GM18526 (cell line): ENCODE measurements around the gene VEGFA.

Experiments used
- POLR2A ChIP-seq: IDR thresholded peaks from 3 replicates; pipeline ENCODE4 v1.6.1; 2011; ENCODE audit not compliant: insufficient read length; ENCODE audit errors: extremely low read depth

Gene VEGFA

DNA sequence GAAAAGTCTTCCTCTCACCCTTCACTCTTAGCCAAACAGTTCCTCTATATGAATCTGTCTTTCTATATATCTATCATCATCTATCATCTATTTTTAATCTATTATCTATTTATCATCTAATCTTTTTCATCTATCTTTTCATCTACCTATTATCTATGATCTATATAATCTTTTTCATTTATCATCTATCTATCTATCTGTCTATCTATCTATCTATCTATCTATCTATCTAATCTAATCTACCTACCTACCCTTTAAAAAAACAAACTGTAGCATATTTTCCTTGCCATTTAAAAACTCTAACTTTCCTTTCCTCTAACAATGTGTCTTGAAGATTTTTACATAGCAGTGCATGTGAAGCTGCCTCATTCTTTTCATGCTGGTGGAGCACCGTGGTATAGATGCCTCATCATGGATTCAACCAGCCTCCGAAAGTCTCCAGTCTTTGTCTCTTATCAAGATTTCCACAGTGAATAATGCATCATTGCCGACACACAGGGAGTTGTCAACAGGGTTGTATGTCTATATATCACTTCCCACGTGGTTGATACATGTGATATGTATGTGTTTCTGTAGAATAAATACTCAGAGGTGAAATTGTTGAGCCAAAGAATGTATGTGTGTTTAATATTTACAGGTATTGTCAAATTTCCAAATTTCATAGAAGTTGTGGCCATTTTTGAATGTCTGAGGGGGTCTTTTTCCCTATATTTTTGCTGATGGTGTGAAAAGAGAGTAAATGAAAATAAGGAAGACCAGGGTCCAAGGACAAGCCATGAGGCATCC, 51.3 kb downstream of the VEGFA start:
- TF ChIP-seq POLR2A, result no peak

DNA sequence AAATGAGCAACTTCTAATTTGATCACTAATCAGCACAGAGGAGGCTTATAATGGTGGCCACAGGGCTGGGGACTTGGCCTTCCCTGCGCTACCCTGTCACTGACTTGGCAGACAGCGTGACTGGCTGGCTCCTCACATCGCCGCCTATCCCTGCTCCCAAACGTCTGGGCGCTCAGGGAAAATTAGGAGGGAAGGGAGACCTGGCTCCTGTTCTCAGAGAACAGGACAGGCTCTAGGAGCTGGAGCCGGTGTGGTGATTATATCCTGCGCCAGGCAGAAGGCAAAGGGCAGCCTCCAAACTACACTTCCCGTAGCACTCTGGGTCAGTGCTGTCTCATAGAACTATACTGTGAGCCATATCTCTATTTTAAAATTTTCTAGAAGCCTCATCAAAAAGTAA, 53.4 kb downstream of the VEGFA start:
- TF ChIP-seq POLR2A, result no peak

DNA sequence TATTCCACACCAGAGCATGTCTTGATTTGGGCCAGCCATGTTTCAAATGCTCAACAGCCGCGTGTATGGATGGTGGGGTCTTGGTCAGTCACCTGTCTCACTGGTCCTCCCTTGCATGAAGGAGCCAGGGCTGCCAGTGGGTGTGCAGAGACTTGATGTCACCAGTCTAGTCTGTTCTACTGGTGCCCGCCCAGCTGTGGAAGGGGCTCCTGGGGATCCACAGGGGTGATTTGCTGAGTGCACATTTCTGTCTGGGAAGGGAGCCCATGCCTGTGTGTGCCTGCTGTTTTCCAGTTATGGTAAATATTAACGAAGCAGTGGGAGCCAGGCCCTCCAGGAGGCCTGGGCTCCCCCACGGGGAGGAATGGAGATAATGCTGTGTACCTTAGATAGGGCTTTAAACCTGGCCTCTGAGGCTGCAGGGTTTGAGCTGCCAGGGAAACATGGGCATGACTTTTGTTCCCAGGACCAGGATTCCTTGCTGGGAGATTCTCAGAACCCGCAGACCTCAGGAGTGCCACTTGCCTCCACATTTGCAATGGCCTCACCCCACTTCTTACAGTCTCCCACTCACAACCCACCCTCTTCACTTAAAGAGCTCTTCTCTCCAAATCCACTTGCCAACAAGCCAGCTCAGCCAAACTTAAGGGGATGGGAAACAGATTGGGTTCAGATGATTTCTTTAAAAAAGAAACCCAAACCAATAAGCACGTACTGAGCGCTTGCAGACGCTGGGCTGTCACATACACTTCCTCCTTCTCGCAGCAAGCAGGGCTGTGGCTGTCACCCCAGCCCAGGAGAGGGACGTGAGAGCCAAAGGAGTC, 54.1 kb downstream of the VEGFA start:
- TF ChIP-seq POLR2A, result no peak

DNA sequence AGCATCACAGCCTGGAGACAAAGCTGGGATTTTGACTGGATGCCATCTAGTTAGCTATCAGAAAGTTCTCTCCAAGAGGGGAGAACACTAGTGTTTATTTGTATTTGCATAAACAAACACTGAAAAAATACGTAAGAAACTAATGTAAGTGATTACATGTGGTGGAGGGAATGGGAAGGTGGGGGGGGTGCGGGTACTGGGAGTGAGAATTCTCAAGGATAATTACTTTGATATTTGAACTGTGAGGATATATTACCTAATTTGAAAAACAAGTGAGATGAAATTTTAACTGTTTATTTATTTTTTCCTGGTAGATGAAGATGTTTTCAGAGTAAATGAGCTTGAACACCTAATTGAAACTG, 54.7 kb downstream of the VEGFA start:
- TF ChIP-seq POLR2A, result no peak

DNA sequence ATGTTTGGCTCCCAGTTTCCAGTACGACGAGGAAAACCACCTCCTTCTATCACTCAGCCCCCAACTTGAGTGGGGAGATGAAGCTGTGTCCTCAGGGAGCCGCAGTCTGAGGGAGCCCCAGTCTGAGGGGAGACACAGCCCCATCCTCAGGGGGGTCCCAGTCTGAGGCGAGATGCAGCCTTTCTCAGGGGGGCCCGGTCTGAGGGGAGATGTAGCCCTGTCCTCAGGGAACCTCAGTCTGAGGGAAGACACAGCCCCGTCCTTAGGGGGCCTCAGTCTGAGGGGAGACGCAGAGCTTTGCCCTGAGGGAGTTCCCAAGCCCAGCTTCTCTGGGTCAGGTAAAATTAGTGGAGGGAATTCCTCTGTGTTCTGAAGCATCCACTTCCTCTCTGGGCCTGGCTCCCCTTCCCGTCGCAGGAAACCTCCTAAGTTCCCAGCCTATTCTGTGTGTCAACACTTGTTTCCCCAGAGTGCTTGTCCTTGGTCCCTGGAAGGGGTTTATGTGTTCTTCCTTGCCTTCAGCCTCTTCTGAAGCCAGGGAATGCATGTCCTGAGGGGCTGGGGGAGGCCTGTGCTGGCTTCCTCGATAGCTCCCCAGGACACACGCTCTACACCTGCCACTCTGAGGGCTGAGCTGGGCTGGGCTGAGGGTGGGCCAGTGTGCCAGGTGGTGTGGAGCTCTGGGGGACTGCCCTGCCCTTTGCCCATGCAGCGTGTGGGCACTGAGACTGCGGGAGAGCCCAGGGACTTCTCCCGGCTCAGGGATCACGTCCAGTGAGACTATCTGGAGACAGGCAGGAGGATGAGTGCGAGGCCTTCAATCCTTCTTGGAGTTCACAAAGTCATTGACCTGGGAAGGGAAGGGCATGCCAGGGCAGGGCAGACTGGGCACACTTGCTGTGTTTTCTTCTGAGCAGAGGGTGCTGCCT, 55.4 kb downstream of the VEGFA start:
- no peak for TF ChIP-seq POLR2A

DNA sequence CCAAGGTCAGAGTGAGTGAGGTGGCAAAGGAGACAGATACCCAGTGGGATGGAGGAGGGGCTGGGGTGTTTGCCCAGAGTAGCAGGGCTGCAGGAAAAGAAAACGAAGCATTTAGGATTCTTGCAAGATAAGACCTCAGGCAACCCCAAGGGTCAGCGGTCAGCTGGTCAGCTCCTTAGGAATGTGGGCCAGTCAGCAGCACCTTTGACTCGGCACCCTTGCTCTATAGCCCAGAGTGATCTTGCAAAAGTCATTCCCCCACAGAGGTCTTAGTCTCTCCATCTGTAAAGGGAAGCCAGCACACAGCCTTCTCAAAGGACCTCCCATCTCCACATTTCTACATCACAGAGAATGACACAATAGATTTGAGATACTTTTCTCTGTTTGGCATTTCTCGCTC, 56.7 kb downstream of the VEGFA start:
- TF ChIP-seq POLR2A, result no peak

DNA sequence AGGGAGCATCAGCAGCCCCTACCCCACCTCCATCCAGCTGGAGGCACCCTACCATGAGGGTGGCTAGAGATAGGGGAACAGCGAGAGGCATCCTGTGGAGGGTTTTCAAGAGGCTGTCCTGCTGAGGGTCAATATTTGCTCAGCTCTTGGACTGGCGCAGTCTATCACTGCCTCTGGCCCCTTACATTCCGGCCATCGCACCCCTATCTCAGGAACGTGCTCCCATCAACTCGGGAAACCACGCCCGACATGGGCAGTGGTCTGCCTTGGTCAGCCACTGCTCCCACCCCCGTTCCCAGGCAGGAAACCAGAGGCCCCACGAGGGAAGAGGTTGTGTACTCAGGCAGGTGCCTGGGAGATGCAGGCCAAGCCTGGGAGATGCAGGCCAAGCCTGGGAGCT, 57.9 kb downstream of the VEGFA start:
- no peak for TF ChIP-seq POLR2A

DNA sequence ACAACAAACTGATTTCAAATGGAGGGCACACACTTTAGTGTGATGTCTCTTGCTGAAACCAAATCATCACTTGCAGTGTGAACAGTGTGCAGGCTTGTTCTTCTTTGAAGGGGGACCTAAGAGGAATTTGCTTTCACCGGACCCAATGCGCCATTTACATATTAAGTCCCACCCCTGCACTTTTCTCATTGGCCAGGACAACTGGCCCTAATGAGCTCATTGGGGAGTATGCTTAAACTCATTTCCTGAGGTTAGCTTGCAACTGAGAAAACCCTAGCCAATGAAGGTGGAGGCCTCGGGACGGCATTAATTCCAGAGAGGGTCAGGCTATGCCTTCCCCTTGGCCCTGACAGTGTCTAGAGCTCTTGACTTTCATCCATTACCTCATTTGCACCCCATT, 58.7 kb downstream of the VEGFA start:
- no peak for TF ChIP-seq POLR2A

DNA sequence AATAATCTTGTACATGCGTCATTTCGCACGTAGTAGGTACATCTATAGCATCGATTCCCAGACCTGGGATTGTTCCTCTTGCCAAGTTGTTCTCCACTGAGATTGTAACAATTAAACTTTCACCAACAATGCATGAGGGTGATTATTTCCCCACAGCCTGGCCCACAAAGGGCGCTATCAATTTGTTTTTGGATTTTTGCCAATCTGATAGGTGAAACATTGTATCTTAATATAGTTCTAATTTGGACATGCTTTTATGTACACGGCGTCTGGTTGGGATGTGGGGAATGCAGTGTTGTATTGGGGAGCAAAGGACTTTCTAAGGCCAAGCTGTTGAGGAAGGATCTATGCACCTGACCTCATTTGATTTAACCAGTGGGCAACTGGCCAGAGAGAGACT, 59.5 kb downstream of the VEGFA start:
- TF ChIP-seq POLR2A, result no peak

DNA sequence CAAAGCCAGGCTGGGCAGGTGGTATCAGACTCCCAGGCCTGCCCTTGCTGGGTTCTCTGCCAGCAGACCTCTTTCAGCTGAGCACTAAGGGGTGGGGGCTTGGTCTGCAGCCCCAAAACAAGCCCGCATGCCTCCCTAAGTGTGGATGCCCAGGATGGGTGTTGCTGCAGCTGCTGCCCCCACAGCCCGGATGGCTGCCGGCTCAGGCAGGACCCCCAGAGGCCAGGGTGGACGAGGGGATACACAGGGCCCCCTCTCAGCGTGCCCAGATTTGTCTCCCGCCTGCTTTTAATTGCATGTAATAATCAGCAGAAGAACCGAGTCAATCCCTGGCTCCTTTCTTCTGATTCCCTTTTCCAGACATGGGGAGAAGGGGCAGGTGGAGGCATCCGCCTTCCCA, 60.8 kb downstream of the VEGFA start:
- no peak for TF ChIP-seq POLR2A

DNA sequence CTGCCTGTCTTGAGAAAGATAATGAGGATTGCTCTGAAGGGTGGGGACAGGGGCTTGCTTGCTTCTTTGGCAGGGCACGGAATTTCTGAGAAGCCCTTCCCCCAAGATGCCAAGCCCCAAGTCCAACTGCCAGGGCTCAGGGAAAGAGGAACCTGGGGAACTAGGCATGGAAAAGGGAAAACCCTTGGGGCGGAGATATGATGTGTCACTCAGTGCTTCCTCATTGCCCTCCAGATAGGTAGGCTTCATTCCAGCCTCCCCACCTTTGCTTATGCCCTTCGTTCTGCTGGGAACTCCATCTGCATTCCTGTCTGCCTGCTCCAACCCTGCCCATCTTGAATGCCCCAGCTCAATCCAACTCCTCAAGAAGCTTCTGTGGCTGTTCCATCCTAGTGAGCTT, 61.2 kb downstream of the VEGFA start:
- TF ChIP-seq POLR2A, result no peak

DNA sequence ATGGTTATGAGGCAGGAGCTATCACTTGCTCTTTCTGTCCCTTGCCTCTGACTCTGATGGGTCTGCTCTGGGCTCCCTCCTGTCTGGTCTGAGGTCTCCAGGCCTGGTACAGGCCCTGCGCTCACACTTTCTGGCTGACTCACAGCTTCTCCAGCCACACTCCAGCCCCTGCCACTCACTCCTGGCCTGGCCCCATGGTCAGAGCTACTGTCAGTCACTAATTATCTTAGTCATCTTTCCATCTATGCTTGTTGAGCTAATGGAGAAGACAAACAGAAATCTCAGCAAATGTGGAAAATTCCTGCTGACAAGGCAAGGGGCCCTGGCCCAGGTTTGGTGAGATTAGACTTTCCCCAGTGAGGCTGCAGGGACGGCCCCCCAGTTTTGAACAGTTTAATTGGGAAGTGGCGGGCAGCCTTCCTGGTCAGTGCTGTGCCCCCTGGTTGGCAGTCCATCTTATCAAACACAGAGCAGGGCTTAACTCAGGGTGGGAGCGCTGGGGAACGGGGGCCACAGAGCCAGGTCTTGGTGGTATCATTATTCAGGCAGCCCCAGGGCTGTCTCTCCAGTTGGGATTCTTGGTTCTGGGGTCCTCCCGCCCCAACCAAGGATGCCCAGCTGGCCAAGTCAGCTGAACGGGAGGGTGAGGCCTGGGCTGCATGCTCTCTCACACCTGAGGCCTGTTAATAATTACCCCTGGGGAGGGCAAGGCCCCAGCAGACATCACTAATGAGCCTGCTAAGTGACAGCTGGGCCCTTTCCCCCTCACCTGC, 63.4 kb downstream of the VEGFA start:
- TF ChIP-seq POLR2A, result no peak

DNA sequence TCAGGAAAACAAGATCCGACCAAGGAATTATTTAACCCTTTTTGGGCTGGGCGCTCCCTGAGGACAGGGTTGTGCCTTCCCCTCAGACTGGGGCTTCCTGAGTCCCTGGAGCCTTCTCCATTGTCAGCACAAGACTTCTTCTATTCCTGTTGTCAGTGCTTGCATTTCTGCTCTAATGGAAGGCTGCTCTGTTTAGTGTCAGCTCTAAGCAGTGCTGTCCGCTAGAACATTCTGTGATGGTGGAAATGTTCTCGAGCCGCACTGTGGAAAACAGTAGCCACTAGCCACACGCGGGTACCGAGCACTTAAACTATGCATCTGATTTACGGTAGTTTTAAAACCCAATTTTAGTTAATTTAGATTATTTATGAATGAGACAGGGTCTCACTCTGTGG, 64.0 kb downstream of the VEGFA start:
- TF ChIP-seq POLR2A, result no peak

DNA sequence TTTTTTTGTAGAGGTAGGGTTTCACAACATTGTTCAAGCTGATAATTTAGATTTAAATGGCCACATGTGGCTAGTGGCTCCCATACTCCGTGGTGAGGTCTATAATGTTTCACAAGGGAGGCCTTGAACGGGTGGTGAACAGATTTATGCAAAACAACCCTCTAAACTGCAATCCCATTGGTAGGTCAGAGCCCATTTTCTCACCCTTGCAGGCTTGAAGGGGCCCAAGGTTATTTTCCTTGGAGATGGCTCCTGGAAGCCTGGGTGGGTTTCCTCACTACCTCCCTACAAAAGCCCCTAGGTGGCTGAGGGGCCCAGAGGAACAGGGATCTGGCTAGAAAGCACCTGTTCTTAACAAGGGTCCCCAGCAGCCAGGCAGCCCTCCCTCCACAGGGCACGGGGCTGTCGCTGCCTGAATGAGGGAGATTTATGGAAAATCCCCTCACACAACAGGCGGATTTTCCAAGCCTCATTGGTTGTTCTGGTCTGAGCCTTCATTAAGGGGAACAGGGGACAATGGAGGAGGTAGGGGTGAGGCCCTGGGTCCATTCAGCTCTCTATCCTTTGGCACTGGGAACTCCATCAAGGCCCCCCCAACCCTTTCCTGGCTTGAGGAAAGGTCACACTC, 64.6 kb downstream of the VEGFA start:
- TF ChIP-seq POLR2A, result no peak
